Natural killer cell treated with Interleukin-12 subunit alpha and Interleukin-12 subunit beta and Interleukin-15 and Interleukin-18, amount 100 ng/mL, for 72 hours (primary cell): ENCODE measurements around the gene TDO2. TPM values are rescaled to one million over a fixed set of nuclear protein-coding genes. Genes with fewer than 3 reads are reported as not detected.
"Not testable (repeated sequence)": the region's sequence is repeated elsewhere in the genome, so short reads cannot be mapped to it uniquely, and the experiment has no call there.

ENCODE experiments used
- ATAC-seq, 2 donors: fragments of 150-1000 bp; cut with Tn5 transposase in 1 of 2; sonication (Bioruptor Pico), chemical (Tn5 transposase) in 1 of 2; 2 replicates each; pipeline ENCODE4 v1.10.0; 2021
- DNase-seq: peaks from one replicate; pipeline ENCODE4 v3.0.0; 2022; ENCODE audit warnings: low spot score
- H3K27ac Mint-ChIP-seq, 2 donors: 1 replicate in 1 of 2; 2 replicates in 1 of 2; pipeline ENCODE4 v1.8.0; 2022; ENCODE audit warnings: mixed read lengths in 2 of 2, mild to moderate bottlenecking in 1 of 2, moderate library complexity in 1 of 2
- H3K27me3 Mint-ChIP-seq, 2 donors: 1 replicate in 1 of 2; 2 replicates in 1 of 2; pipeline ENCODE4 v1.8.0; 2022; ENCODE audit warnings: mixed read lengths in 2 of 2
- H3K36me3 Mint-ChIP-seq: one replicate; pipeline ENCODE4 v1.8.0; 2022; ENCODE audit warnings: mixed read lengths
- H3K4me1 Mint-ChIP-seq, 2 donors: 1 replicate in 1 of 2; 2 replicates in 1 of 2; pipeline ENCODE4 v1.8.0; 2022; ENCODE audit warnings: low read depth in 2 of 2, mixed read lengths in 2 of 2, mild to moderate bottlenecking in 1 of 2
- H3K4me3 Mint-ChIP-seq: one replicate; pipeline ENCODE4 v1.8.0; 2022; ENCODE audit warnings: mixed read lengths
- H3K9me3 Mint-ChIP-seq: 2 replicates; pipeline ENCODE4 v1.8.0; 2022; ENCODE audit warnings: mixed read lengths
- total RNA-seq, 2 donors: library from RNA; stranded (reverse); gene quantifications; one replicate each; pipeline ENCODE4 v1.2.3, GENCODE V29; 2022

Gene TDO2
- total RNA-seq, 2 donors from 2014 or later: not detected

DNA sequence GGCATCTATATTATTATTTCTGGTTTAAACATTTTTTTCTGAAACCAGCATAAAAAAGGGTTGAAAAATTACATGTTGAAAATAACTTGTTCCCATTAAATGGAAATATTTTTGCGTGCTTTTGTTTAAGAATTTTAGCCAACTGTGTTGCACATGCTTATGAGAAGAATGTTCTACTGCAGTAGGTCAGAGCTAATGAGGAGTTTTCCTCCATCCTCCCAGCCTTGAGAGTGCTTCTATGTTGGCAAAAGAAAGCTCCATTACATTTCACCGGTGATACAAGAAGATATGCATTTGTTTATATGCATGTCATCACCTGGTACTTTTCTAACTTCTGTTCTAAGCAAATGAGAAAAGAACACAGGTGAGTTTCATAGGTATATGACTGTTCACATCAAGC, 13.6 kb upstream of the TDO2 start:
- no peak overlapping the region for H3K4me3 Mint-ChIP-seq
- no peaks in the 10 kb centered on the region for H3K36me3 Mint-ChIP-seq
- DNase-seq: no peak
- H3K27me3 Mint-ChIP-seq: peaks cover 0 to 2% of the 10 kb centered on the region in 2 donors
- H3K9me3 Mint-ChIP-seq: peaks cover 3% of the 10 kb centered on the region
- no peak overlapping the region for H3K27ac Mint-ChIP-seq
- no peaks in the 10 kb centered on the region for H3K4me1 Mint-ChIP-seq
- no peak for ATAC-seq

- no peak for DNase-seq
- peaks cover 3% of the 10 kb centered on the region for H3K9me3 Mint-ChIP-seq
- peaks cover 0 to 2% of the 10 kb centered on the region in 2 donors for H3K27me3 Mint-ChIP-seq
- no peak for ATAC-seq
- H3K4me1 Mint-ChIP-seq: no peaks in the 10 kb centered on the region
- H3K36me3 Mint-ChIP-seq: no peaks in the 10 kb centered on the region
- no peak overlapping the region for H3K4me3 Mint-ChIP-seq
- H3K27ac Mint-ChIP-seq: no peak overlapping the region
Measured at GRCh38 chr4:155891058-155891457, 12.4 kb upstream of the TDO2 start.

- not testable (repeated sequence) for H3K9me3 Mint-ChIP-seq, H3K36me3 Mint-ChIP-seq, H3K27me3 Mint-ChIP-seq, H3K4me1 Mint-ChIP-seq, H3K27ac Mint-ChIP-seq, H3K4me3 Mint-ChIP-seq, ATAC-seq, DNase-seq
Measured at GRCh38 chr4:155898371-155898770, 5.1 kb upstream of the TDO2 start.

- DNase-seq (no peak), ATAC-seq (no peak)
- Mint-ChIP-seq H3K4me1 (no peaks in the 10 kb centered on the region), H3K9me3 (peaks cover 3% of the 10 kb centered on the region), H3K4me3 (no peak overlapping the region), H3K27ac (no peak overlapping the region), H3K27me3 (peaks cover 0 to 3% of the 10 kb centered on the region in 2 donors), H3K36me3 (peaks cover 5% of the 10 kb centered on the region)
Measured at GRCh38 chr4:155899891-155900290, 3.6 kb upstream of the TDO2 start.

DNA sequence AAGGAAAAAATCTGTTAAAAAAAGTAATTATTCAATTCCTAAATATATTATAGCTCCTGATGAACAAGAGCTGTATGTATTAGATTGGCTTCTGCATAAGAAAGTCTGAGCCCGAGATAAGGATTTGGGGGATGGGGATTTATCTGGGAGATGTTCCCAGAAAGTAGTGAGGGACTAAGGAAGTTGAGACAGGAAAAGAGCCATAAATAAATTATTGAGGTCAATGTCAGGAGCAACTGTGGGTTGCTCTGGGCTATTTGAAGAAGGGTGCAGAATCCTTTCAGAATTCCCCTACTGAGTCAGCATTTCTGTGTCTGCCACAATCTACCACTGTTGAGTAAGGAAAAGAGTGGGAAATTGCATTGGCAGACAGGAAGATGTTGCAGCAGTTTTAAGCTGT, 3.1 kb upstream of the TDO2 start:
- Mint-ChIP-seq H3K9me3 (peaks cover 3% of the 10 kb centered on the region), H3K4me1 (no peaks in the 10 kb centered on the region), H3K27ac (no peak overlapping the region), H3K36me3 (peaks cover 5% of the 10 kb centered on the region), H3K4me3 (no peak overlapping the region), H3K27me3 (peaks cover 0 to 3% of the 10 kb centered on the region in 2 donors)
- DNase-seq (no peak), ATAC-seq (no peak)

GRCh38 chr4:155901013-155901412, 2.5 kb upstream of the TDO2 start:
- no peak overlapping the region for H3K27ac Mint-ChIP-seq
- H3K4me3 Mint-ChIP-seq: no peak overlapping the region
- DNase-seq: no peak
- peaks cover 0 to 3% of the 10 kb centered on the region in 2 donors for H3K27me3 Mint-ChIP-seq
- H3K9me3 Mint-ChIP-seq: peaks cover 3% of the 10 kb centered on the region
- H3K36me3 Mint-ChIP-seq: peaks cover 5% of the 10 kb centered on the region
- no peaks in the 10 kb centered on the region for H3K4me1 Mint-ChIP-seq
- no peak for ATAC-seq

DNA sequence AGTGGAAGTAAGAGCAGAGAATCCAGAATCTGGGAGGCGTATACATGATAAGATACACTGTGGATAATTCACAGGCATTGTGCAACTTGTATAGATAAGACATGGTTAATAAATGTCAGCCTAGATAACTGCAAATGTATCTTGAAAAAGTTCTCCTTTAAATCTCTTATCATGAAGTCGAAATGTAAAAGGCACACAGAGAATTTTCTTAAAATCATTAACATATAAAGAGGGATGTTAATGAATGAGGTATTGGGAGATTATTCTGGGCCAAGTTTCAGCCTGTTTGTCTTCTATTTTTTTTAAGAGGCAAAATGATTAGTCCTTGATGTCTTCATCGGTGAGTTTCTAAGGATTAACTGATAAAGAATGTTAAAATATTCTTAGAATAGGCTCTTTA, 835 bp downstream of the TDO2 start:
- Mint-ChIP-seq H3K4me3 (no peak overlapping the region), H3K9me3 (no peaks in the 10 kb centered on the region), H3K36me3 (no peaks in the 10 kb centered on the region), H3K27ac (no peak overlapping the region), H3K27me3 (peaks cover 5 to 8% of the 10 kb centered on the region in 2 donors), H3K4me1 (no peaks in the 10 kb centered on the region)
- no peak for ATAC-seq
- no peak for DNase-seq

DNA sequence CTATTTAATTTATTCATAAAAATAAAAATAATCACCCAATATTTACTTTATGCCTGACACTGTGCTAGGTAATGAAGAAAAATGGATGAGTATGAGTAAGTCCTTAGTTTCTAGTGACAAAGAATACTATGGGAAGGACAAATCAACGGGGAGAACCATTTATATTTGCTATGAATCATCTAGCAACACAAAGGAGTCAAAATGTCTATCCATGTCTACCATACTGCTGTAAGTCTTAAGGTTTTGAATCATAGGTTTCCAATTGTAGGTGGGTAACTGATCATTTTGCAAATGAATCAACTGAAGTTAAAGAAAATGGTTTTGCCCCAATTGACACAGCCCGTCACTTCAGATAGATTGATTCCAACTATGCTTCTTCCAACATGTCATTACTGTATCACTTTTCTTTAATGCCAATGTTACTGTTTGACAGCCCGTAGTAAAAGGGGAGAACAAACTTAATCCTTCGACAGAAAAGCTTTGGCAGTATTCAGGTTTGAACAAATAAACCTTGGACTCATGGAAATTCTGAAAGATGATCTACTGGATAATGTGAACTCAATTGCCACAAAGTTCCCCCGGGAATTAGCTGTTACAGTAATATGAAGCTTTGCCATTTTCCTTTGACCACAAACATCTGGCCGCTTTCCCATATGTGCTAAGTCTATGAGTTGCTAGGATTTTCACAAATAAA, 3.2 kb downstream of the TDO2 start:
- no peak overlapping the region for H3K27ac Mint-ChIP-seq
- ATAC-seq (no peak), DNase-seq (no peak)
- H3K27me3 Mint-ChIP-seq: peaks cover 4 to 8% of the 10 kb centered on the region in 2 donors
- no peak overlapping the region for H3K4me3 Mint-ChIP-seq
- no peaks in the 10 kb centered on the region for H3K36me3 Mint-ChIP-seq
- H3K4me1 Mint-ChIP-seq: no peaks in the 10 kb centered on the region
- no peaks in the 10 kb centered on the region for H3K9me3 Mint-ChIP-seq

DNA sequence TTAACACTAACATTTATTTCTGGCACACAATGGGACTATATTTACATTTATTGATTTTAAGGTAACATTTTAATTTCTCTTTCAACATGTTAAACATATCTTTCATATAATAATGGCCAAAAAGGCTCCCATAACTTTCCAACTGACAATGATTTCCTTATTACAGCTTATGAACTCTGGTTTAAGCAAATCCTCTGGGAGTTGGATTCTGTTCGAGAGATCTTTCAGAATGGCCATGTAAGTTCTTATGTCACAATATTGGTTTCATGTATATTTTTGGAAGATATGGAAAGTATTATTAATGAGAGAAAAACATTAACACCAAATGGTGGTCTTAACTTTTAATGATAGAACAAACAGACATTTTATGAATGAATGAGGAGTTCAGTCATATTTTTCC, 4.1 kb downstream of the TDO2 start:
- Mint-ChIP-seq H3K4me1 (no peaks in the 10 kb centered on the region), H3K36me3 (no peaks in the 10 kb centered on the region), H3K27ac (no peak overlapping the region), H3K27me3 (peaks cover 7 to 12% of the 10 kb centered on the region in 2 donors), H3K4me3 (no peak overlapping the region), H3K9me3 (no peaks in the 10 kb centered on the region)
- ATAC-seq: no peak
- no peak for DNase-seq

DNA sequence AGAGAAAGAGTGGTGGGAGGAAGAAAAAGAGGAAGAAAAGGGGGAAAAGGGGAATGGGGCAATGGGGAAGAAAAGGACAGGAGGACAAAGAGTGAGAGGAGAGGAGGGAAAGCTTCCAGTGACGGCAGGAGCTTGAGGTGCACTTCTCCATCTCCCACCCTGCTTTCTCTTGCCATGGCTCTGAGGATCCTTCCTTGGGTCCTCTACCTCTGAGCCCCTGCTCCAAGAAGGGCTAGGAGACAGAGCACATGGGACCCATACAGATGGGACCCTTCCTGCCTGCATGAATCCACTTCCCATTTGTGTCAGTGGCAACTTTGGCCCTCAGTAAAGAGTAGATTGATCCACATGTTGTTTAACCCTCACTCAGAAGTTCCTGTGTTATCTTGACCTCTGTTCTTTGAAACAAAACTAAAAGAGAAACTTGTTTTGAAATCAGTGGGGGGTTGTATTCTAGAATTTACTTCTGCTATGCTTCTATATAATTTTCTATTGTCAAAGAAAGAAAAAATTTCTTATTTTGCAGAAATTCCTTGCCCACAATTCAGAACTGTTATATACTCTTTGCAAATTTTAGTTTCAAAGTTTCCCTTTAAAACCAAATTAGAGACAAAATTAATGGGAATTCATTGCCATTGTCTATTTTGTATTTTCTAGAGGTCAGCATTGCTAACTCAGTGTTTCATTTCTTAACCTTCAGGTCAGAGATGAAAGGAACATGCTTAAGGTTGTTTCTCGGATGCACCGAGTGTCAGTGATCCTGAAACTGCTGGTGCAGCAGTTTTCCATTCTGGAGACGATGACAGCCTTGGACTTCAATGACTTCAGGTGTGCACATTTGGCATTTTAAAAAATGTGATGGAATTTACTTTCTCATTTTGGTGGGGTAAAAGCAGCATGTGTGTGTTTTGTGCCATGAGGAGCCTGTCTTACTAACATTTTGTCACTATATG, 5.0 kb downstream of the TDO2 start:
- peaks cover 11 to 20% of the 10 kb centered on the region in 2 donors for H3K27me3 Mint-ChIP-seq
- no peaks in the 10 kb centered on the region for H3K36me3 Mint-ChIP-seq
- DNase-seq (no peak), ATAC-seq (no peak)
- no peaks in the 10 kb centered on the region for H3K4me1 Mint-ChIP-seq
- H3K27ac Mint-ChIP-seq: no peak overlapping the region
- H3K9me3 Mint-ChIP-seq: peaks cover 4% of the 10 kb centered on the region
- H3K4me3 Mint-ChIP-seq: no peak overlapping the region

DNA sequence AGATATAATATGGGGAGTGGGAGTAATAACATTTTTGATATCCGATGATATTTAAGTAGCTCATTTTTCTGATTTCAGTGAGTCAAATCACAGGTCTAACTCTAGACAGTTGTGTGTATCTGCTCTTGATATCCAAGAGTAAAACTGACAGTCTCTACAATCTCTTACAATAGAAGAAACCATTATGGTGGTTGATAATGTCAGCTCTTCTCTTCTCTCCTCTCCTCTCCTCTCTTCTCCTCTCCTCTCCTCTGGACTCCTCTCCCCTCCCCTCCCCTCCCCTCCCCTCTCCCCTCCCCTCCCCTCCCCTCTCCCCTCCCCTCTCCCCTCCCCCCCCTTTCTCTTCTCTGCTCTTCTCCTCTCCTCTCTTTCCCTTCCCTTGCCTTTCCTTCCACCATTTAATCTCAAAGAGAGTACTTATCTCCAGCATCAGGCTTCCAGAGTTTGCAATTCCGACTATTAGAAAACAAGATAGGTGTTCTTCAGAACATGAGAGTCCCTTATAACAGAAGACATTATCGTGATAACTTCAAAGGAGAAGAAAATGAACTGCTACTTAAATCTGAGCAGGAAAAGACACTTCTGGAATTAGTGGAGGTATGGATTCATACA, 6.2 kb downstream of the TDO2 start:
- Mint-ChIP-seq H3K27me3 (peaks cover 11 to 26% of the 10 kb centered on the region in 2 donors), H3K36me3 (no peaks in the 10 kb centered on the region), H3K4me1 (no peaks in the 10 kb centered on the region), H3K4me3 (no peak overlapping the region), H3K27ac (no peak overlapping the region), H3K9me3 (peaks cover 4% of the 10 kb centered on the region)
- ATAC-seq: no peak
- DNase-seq: no peak

DNA sequence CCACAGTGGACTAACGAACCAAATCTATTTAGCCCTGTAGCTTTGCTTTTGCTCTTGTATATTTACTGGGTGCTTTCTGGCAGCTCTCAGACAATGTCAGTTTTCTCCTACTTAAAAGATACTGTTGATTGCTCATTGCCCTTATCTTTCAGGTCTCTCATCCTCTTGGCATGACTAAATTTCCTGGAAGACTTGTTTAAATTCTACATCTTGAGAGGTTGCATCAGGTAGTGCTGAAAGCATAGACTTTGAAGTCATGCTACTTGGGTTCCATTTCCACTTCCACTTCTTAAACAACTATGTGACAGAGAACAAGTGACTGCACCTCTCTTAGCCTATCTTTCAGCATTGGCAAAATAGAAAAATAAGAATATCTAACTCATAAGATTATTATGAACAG, 8.4 kb downstream of the TDO2 start:
- peaks cover 4% of the 10 kb centered on the region for H3K9me3 Mint-ChIP-seq
- no peak overlapping the region for H3K27ac Mint-ChIP-seq
- peaks cover 11 to 28% of the 10 kb centered on the region in 2 donors for H3K27me3 Mint-ChIP-seq
- H3K4me3 Mint-ChIP-seq: no peak overlapping the region
- H3K36me3 Mint-ChIP-seq: no peaks in the 10 kb centered on the region
- H3K4me1 Mint-ChIP-seq: no peaks in the 10 kb centered on the region
- no peak for DNase-seq
- ATAC-seq: no peak

DNA sequence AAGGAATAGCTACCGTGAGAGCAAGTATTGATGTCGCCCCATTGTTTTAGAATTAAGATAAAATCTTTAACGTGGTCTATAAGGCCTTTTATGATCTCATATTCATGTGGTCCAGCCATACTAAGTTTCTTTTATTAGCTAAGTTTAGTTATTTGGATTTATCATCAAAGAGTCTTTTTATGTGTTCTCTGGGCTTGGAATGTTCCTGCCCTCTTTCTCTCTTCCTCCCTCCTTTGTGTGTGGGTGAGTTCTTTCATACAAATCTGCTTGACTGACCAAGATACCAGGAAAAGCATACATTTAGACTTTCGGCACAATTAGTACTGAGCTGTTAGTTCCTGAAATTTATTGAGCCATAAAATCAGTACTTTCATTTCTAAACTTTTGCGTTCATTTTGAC, 11.3 kb downstream of the TDO2 start:
- Mint-ChIP-seq H3K27me3 (peaks cover 9 to 20% of the 10 kb centered on the region in 2 donors), H3K27ac (no peak overlapping the region), H3K4me3 (no peak overlapping the region), H3K4me1 (no peaks in the 10 kb centered on the region), H3K36me3 (no peaks in the 10 kb centered on the region), H3K9me3 (peaks cover 4% of the 10 kb centered on the region)
- DNase-seq (no peak), ATAC-seq (no peak)

DNA sequence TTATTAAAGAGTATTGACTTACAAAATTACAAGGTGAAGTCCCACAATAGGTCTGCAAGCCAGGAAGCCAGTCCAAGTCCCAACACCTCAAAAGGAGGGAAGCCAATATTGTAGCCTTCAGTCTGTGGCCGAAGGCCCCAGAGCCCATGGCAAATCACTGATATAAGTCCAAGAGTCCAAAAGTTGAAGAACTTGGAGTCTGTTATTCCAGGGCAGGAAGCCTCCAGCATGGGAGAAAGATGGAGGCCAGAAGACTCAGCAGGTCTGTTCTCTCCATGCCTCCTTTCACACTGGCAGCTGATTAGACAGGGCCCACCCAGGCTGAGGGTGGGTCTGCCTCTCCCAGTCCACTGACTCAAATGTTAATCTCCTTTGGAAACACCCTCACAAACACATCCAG, 18.1 kb downstream of the TDO2 start:
- H3K4me1 Mint-ChIP-seq: no peaks in the 10 kb centered on the region
- H3K36me3 Mint-ChIP-seq: peaks cover 5% of the 10 kb centered on the region
- H3K4me3 Mint-ChIP-seq: no peak overlapping the region
- no peak overlapping the region for H3K27ac Mint-ChIP-seq
- no peaks in the 10 kb centered on the region for H3K27me3 Mint-ChIP-seq
- DNase-seq (no peak), ATAC-seq (no peak)
- H3K9me3 Mint-ChIP-seq: no peaks in the 10 kb centered on the region
